OCI-LY1 (cell line): ENCODE measurements around the gene ZYX.

Source experiments
- EZH2 ChIP-seq: fragments of 200-600 bp; sonication (generic), shearing (Covaris generic); IDR thresholded peaks from 2 replicates; pipeline ENCODE4 v1.8.0; 2017; ENCODE audit warnings: borderline replicate concordance, mixed run types, mild to moderate bottlenecking, antibody characterized with exemption, low read length, moderate library complexity, mixed read lengths
- TF ChIP-seq, protein P1 (sequence below): fragments of 200-600 bp; sonication (generic), shearing (Covaris generic); IDR thresholded peaks from 2 replicates; pipeline ENCODE4 v1.5.1; 2017; ENCODE audit warnings: mild to moderate bottlenecking, antibody characterized with exemption, low read length, moderate library complexity, mixed read lengths

DNA sequence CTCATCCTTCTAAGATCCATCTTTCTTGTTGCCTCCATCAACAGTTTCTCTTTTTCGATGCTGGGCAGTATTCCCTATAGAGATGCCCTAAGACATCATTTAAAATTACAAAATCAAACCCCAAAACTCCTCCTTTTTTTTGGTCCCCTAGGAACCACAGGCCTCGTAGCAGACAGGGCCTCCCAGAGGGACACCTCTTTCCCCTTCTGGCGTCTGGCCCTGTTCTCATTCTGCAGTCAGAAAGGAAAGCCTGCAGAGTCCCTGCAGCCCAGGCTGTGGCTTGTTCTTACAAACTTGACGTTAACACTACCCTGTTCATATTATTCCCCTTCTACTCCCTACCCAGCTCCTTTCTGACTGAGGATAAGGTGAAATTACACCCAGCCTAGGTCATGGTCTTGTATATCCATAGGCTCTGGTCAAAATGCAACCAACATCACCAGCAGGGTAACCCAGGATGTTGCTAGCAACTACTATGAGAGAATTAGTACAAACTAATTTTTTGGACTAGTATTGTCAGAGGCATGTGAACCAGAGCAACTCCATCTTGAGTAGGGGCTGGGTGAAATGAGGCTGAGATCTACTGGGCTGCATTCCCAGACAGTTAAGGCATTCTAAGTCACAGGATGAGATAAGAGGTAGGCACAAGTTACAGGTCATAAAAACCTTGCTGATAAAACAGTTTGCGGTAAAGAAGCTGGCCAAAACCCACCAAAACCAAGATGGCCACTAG is 31.0 kb downstream of the ZYX start:
- TF ChIP-seq, protein P1, sequence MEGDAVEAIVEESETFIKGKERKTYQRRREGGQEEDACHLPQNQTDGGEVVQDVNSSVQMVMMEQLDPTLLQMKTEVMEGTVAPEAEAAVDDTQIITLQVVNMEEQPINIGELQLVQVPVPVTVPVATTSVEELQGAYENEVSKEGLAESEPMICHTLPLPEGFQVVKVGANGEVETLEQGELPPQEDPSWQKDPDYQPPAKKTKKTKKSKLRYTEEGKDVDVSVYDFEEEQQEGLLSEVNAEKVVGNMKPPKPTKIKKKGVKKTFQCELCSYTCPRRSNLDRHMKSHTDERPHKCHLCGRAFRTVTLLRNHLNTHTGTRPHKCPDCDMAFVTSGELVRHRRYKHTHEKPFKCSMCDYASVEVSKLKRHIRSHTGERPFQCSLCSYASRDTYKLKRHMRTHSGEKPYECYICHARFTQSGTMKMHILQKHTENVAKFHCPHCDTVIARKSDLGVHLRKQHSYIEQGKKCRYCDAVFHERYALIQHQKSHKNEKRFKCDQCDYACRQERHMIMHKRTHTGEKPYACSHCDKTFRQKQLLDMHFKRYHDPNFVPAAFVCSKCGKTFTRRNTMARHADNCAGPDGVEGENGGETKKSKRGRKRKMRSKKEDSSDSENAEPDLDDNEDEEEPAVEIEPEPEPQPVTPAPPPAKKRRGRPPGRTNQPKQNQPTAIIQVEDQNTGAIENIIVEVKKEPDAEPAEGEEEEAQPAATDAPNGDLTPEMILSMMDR, result no peak
- TF ChIP-seq EZH2, result no peak
